ENCODE measurements around the gene SLFN5.
"Not testable (repeated sequence)": the region's sequence is repeated elsewhere in the genome, so short reads cannot be mapped to it uniquely, and the experiment has no call there.

Gene SLFN5

GRCh38 chr17:35243561-35244340 lies 879 bp downstream of the SLFN5 start:
- DNase-seq, result no peak

- DNase-seq, result no peak
Measured at GRCh38 chr17:35244341-35245195, 1.7 kb downstream of the SLFN5 start.

- no peak for DNase-seq
Measured at GRCh38 chr17:35245196-35245486, 2.3 kb downstream of the SLFN5 start.

GRCh38 chr17:35252651-35253050 lies 9.8 kb downstream of the SLFN5 start:
- no peak for DNase-seq

- DNase-seq, result no peak
Measured at GRCh38 chr17:35254107-35254773, 11.4 kb downstream of the SLFN5 start.

GRCh38 chr17:35255316-35255715 lies 12.4 kb downstream of the SLFN5 start:
- no peak for DNase-seq

GRCh38 chr17:35256629-35257028 lies 13.8 kb downstream of the SLFN5 start:
- DNase-seq, result no peak

- DNase-seq, result no peak
Measured at GRCh38 chr17:35257208-35257659, 14.4 kb downstream of the SLFN5 start.

GRCh38 chr17:35259001-35259400 lies 16.1 kb downstream of the SLFN5 start:
- no peak for DNase-seq

- no peak for DNase-seq
Measured at GRCh38 chr17:35265071-35265470, 22.2 kb downstream of the SLFN5 start.

GRCh38 chr17:35265566-35266141 lies 22.8 kb downstream of the SLFN5 start:
- no peak for DNase-seq

GRCh38 chr17:35274167-35275066 lies 31.5 kb downstream of the SLFN5 start:
- not testable (repeated sequence) for DNase-seq

- not testable (repeated sequence) for DNase-seq
Measured at GRCh38 chr17:35278454-35278853, 35.6 kb downstream of the SLFN5 start.

GRCh38 chr17:35278876-35279275 lies 36.0 kb downstream of the SLFN5 start:
- not testable (repeated sequence) for DNase-seq

- no peak for DNase-seq
Measured at GRCh38 chr17:35283767-35284166, 40.9 kb downstream of the SLFN5 start.

- DNase-seq, result no peak
Measured at GRCh38 chr17:35284955-35285354, 42.1 kb downstream of the SLFN5 start.

- DNase-seq, result no peak
Measured at GRCh38 chr17:35286120-35286781, 43.4 kb downstream of the SLFN5 start.

- DNase-seq, result no peak
Measured at GRCh38 chr17:35287286-35287811, 44.5 kb downstream of the SLFN5 start.

GRCh38 chr17:35289222-35289621 lies 46.4 kb downstream of the SLFN5 start:
- no peak for DNase-seq

GRCh38 chr17:35291802-35292201 lies 48.9 kb downstream of the SLFN5 start:
- no peak for DNase-seq

GRCh38 chr17:35293151-35293847 lies 50.4 kb downstream of the SLFN5 start:
- DNase-seq, result no peak

Data from NCI-H1694 (cell line).